T-cell (primary cell): ENCODE measurements around the gene MPL. TPM values are rescaled to one million over a fixed set of nuclear protein-coding genes. Genes with fewer than 3 reads are reported as not detected.

ENCODE experiments used
- ATAC-seq, 4 experiments: fragments of 200-7000 bp in 3 of 4; fragments of 150-1000 bp in 1 of 4; cut with Tn5 transposase; replicated peaks in 1 of 4; 1 replicate in 3 of 4; 2 replicates in 1 of 4; pipeline ENCODE4 v1.10.0; 2021; ENCODE audit warnings: moderate library complexity in 3 of 4, mild to moderate bottlenecking in 2 of 4, moderate number of reproducible peaks in 1 of 4
- CTCF ChIA-PET, 2 donors: fragments of 300-600 bp; sonication (Branson Sonifier 250); formaldehyde crosslinking; loops; one replicate each; lab custom pipeline; 2022; ENCODE audit warnings: antibody characterized with exemption in 2 of 2; lab: Charles Lee
- POLR2A ChIA-PET, 2 donors: fragments of 300-600 bp; sonication (Branson Sonifier 250); formaldehyde crosslinking; loops; one replicate each; lab custom pipeline; 2022; ENCODE audit warnings: antibody characterized with exemption in 2 of 2; lab: Charles Lee
- DNase-seq, 35 experiments: peaks; one replicate each; pipeline versions ENCODE4 v3.0.0 to v3.0.0-alpha.2; 2013 to 2023
- H3K27ac ChIP-seq: one replicate; pipeline ENCODE4 v1.5.1; 2013; ENCODE audit warnings: low read length
- H3K27me3 ChIP-seq, 2 experiments: replicated peaks in 1 of 2; 1 replicate in 1 of 2; 2 replicates in 1 of 2; pipeline versions ENCODE4 v1.6.1 to v1.7.0; 2013; ENCODE audit warnings: low read length in 1 of 2, mixed read lengths in 1 of 2; ENCODE audit not compliant: control insufficient read depth in 2 of 2, insufficient read depth in 2 of 2; ENCODE audit errors: extremely low read depth in 1 of 2
- H3K36me3 ChIP-seq, 2 donors: 1 replicate in 1 of 2; 2 replicates in 1 of 2; pipeline versions ENCODE4 v1.6.1 to v1.7.0; 2013; ENCODE audit warnings: low read length in 1 of 2; ENCODE audit not compliant: control insufficient read depth in 2 of 2, insufficient read depth in 1 of 2; ENCODE audit errors: extremely low read depth in 1 of 2
- H3K4me1 ChIP-seq, 2 experiments: 1 replicate in 1 of 2; 2 replicates in 1 of 2; pipeline versions ENCODE4 v1.6.1 to v1.7.0; 2013; ENCODE audit warnings: low read length in 2 of 2, mixed read lengths in 1 of 2; ENCODE audit not compliant: insufficient read depth in 2 of 2, control insufficient read depth in 1 of 2; ENCODE audit errors: extremely low read depth in 1 of 2
- H3K4me3 ChIP-seq, 2 donors: 1 replicate in 1 of 2; 2 replicates in 1 of 2; pipeline versions ENCODE4 v1.5.1 to v1.7.0; 2013; ENCODE audit warnings: mild to moderate bottlenecking in 2 of 2, low read length in 1 of 2, moderate library complexity in 1 of 2; ENCODE audit not compliant: control insufficient read depth in 1 of 2; ENCODE audit errors: extremely low read depth in 1 of 2
- H3K9me3 ChIP-seq: 2 replicates; pipeline ENCODE4 v1.7.0; 2013
- H3K27ac Mint-ChIP-seq, 2 donors: one replicate each; pipeline ENCODE4 v1.8.0; 2020 to 2021; ENCODE audit warnings: mild to moderate bottlenecking in 2 of 2, mixed read lengths in 2 of 2
- H3K27me3 Mint-ChIP-seq, 2 donors: one replicate each; pipeline ENCODE4 v1.8.0; 2021 to 2022; ENCODE audit warnings: mixed read lengths in 2 of 2
- H3K36me3 Mint-ChIP-seq: one replicate; pipeline ENCODE4 v1.8.0; 2021; ENCODE audit warnings: mixed read lengths
- H3K4me1 Mint-ChIP-seq, 3 donors: one replicate each; pipeline ENCODE4 v1.8.0; 2020 to 2022; ENCODE audit warnings: mixed read lengths in 3 of 3, mild to moderate bottlenecking in 1 of 3
- H3K4me3 Mint-ChIP-seq, 3 donors: one replicate each; pipeline ENCODE4 v1.8.0; 2020 to 2022; ENCODE audit warnings: mild to moderate bottlenecking in 3 of 3, mixed read lengths in 3 of 3, moderate library complexity in 3 of 3
- H3K9me3 Mint-ChIP-seq, 3 donors: one replicate each; pipeline ENCODE4 v1.8.0; 2020 to 2022; ENCODE audit warnings: mixed read lengths in 3 of 3
- WGBS: methylation state at CpG from one replicate; pipeline ENCODE4 v1.1.5; 2013; ENCODE audit warnings: missing lambda C conversion rate; ENCODE audit not compliant: insufficient coverage; 5-methylcytosine and 5-hydroxymethylcytosine counted together
- total RNA-seq, 35 experiments: library from RNA in 6 of 35; stranded (reverse) in 6 of 35; fragments of 120-200 nt in 1 of 35; gene quantifications; one replicate each; pipeline versions ENCODE4 v1.2.1 to v1.2.4 and lab custom pipeline; 2013 to 2026

The MPL gene
- total RNA-seq, 5 donors from 2014 or later (not counting 1 experiment from before 2014, with no cell fraction given), result 0.26 to 0.63 (median 0.61) TPM; not detected in 2

GRCh38 chr1:43315963-43316737 is 21.5 kb upstream of the MPL start:
- no peak for DNase-seq
- WGBS, result 83% methylated on average over 7 of the region's 10 CpGs
- Histone ChIP-seq H3K36me3 (no peaks in the 10 kb centered on the region), H3K9me3 (no peaks in the 10 kb centered on the region), H3K27me3 (peaks cover 0 to 5% of the 10 kb centered on the region in 2 experiments), H3K27ac (no peak overlapping the region), H3K4me3 (no peak overlapping the region), H3K4me1 (no peaks in the 10 kb centered on the region)
- Mint-ChIP-seq H3K27me3 (no peaks in the 10 kb centered on the region), H3K4me3 (no peak overlapping the region), H3K36me3 (no peaks in the 10 kb centered on the region), H3K4me1 (no peaks in the 10 kb centered on the region), H3K9me3 (no peaks in the 10 kb centered on the region), H3K27ac (no peak overlapping the region)
- ATAC-seq, result no peak
- ChIA-PET CTCF (interaction anchor here in 1 of 2 donors (0.6 kb wide), 1 partner anchor 1534 kb away, joined by 3 read pairs; no protein-coding TSS in a partner anchor), POLR2A (interaction anchor here in 1 of 2 donors (0.5 kb wide), 1 partner anchor 1540 kb away, joined by 15 read pairs; no protein-coding TSS in a partner anchor)

DNA sequence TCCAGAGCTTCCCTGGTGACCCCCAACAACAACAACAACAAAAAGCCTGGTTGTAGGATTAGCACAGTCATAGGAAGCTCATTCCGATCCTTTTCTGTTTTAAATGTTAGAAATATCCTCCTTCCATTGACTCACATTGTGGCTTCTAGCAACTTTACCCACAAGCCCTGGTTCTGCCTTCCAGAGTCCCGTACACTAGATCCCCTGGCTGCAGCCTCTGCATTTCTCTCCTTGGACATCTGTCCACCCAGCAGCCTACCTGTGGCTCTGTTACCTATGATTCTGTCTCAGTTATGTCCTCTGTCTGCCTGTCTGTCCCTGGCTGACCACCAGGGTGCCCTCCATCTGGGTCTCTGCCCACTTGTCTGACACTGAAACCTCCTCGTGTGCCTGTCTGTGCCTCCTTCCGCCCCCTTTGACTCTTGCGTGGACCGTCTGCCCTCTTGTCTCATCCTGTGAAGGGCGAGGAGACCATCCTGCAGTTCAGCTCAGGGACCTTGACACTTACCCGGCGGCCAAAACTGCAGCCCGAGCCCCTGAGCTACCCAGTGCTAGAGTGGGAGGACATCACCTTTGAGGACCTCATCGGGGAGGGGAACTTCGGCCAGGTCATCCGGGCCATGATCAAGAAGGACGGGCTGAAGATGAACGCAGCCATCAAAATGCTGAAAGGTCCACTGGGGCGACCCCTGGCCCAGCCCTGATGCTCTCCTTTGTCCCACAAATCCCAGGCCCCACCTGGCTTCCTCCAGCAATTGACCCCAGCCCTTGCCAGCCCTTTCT is 20.7 kb upstream of the MPL start:
- CTCF ChIA-PET, result interaction anchor here in 1 of 2 donors (0.6 kb wide), 1 partner anchor 1534 kb away, joined by 3 read pairs; no protein-coding TSS in a partner anchor
- ATAC-seq, result no peak
- no peaks in the 10 kb centered on the region for H3K36me3 Mint-ChIP-seq

DNA sequence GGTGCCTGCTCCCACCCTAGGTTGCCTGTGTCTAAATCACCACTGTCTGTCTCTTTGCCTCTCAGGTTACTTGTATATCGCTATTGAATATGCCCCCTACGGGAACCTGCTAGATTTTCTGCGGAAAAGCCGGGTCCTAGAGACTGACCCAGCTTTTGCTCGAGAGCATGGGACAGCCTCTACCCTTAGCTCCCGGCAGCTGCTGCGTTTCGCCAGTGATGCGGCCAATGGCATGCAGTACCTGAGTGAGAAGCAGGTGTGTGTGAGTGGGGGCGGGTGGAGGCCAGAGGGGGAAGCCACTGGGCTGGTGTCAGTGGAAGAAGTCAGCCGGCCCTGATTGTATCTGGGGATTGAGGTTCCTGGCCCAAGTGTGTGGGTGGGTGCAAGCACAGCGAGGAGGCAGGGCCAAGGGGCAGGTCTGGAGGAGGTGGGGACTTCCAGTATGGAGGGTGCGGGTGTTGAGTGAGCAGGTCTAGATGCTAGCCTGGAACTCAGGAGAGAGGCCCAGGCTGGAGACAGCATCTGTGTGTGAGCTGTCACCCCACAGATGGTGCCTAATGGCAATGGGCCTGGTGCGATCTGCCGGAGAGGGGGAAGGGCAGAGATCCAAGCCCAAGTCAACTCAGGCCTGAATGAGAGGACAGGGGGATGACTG is 19.7 kb upstream of the MPL start:
- H3K4me3 Mint-ChIP-seq, result no peak overlapping the region
- no peaks in the 10 kb centered on the region for H3K9me3 Mint-ChIP-seq
- no peaks in the 10 kb centered on the region for H3K4me1 ChIP-seq
- peaks cover 0 to 3% of the 10 kb centered on the region in 2 experiments for H3K27me3 ChIP-seq
- 81% methylated on average over 10 of the region's 15 CpGs for WGBS
- H3K36me3 Mint-ChIP-seq, result no peaks in the 10 kb centered on the region
- H3K27ac Mint-ChIP-seq, result no peak overlapping the region
- H3K4me3 ChIP-seq, result no peak overlapping the region
- no peaks in the 10 kb centered on the region for H3K36me3 ChIP-seq
- ChIA-PET CTCF (no interaction called here), POLR2A (no interaction called here)
- H3K9me3 ChIP-seq, result no peaks in the 10 kb centered on the region
- DNase-seq (no peak), ATAC-seq (no peak)
- no peak overlapping the region for H3K27ac ChIP-seq
- H3K27me3 Mint-ChIP-seq, result no peaks in the 10 kb centered on the region
- H3K4me1 Mint-ChIP-seq, result no peaks in the 10 kb centered on the region

More for the DNA sequence above, 20.7 kb upstream of the MPL start:
- no peaks in the 10 kb centered on the region for H3K9me3 Mint-ChIP-seq
- WGBS, result 87% methylated on average over 16 of the region's 16 CpGs
- Histone ChIP-seq H3K36me3 (no peaks in the 10 kb centered on the region), H3K27me3 (peaks cover 0 to 5% of the 10 kb centered on the region in 2 experiments), H3K27ac (no peak overlapping the region), H3K4me3 (no peak overlapping the region), H3K4me1 (no peaks in the 10 kb centered on the region), H3K9me3 (no peaks in the 10 kb centered on the region)
- POLR2A ChIA-PET, result no interaction called here
- no peak overlapping the region for H3K4me3 Mint-ChIP-seq
- no peaks in the 10 kb centered on the region for H3K4me1 Mint-ChIP-seq
- DNase-seq, result no peak
- no peaks in the 10 kb centered on the region for H3K27me3 Mint-ChIP-seq
- H3K27ac Mint-ChIP-seq, result no peak overlapping the region

- H3K4me3 Mint-ChIP-seq, result no peak overlapping the region
- no peaks in the 10 kb centered on the region for H3K36me3 Mint-ChIP-seq
- H3K9me3 Mint-ChIP-seq, result no peaks in the 10 kb centered on the region
- no peaks in the 10 kb centered on the region for H3K27me3 Mint-ChIP-seq
- no peaks in the 10 kb centered on the region for H3K4me1 Mint-ChIP-seq
- no peaks in the 10 kb centered on the region for H3K9me3 ChIP-seq
- H3K4me1 ChIP-seq, result no peaks in the 10 kb centered on the region
- ATAC-seq, result no peak
- WGBS, result 70% methylated on average over 2 of the region's 4 CpGs
- H3K4me3 ChIP-seq, result no peak overlapping the region
- H3K36me3 ChIP-seq, result no peaks in the 10 kb centered on the region
- DNase-seq, result no peak
- H3K27ac Mint-ChIP-seq, result no peak overlapping the region
- POLR2A ChIA-PET, result no interaction called here
- CTCF ChIA-PET, result no interaction called here
- peaks cover 0 to 3% of the 10 kb centered on the region in 2 experiments for H3K27me3 ChIP-seq
- H3K27ac ChIP-seq, result no peak overlapping the region
Observed at GRCh38 chr1:43318831-43319230, 18.8 kb upstream of the MPL start.

DNA sequence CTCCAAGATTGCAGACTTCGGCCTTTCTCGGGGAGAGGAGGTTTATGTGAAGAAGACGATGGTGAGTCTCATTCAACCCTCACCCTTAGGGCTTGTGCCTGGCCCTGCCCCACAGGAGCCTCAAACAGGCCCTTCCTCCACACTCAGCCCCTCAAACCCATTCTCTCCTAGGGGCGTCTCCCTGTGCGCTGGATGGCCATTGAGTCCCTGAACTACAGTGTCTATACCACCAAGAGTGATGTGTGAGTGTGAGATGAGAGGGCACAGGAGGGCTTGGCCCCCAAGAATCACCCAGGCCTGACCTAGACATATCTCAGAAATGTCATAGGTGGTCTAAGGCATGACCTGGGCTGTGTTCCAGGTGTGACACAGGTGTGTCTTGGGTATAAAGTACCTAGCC is 18.3 kb upstream of the MPL start:
- no peaks in the 10 kb centered on the region for H3K36me3 ChIP-seq

DNA sequence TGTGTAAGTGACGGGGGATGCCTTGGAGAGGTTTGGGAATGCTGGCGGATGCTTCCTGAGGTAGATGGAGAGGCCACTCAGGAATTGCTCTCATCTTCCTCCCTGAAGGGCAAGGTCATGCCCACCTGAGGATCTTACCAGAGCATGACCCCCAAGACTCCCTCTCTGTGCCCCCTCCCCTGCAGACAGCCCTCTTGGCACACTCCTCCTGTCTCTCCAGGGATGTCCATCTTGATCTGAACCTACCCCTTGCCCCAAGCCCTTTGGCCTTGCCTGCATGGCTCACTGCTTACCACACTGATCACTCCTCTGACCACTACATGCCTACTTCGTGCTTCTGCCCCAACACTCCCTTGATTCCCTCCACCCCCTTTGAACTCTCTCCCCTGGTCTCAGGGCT is 17.9 kb upstream of the MPL start:
- DNase-seq (no peak), ATAC-seq (no peak)
- peaks cover 3% of the 10 kb centered on the region for H3K36me3 Mint-ChIP-seq
- no peak overlapping the region for H3K27ac Mint-ChIP-seq
- peaks cover 0 to 9% (median 0%) of the 10 kb centered on the region in 3 donors for H3K4me1 Mint-ChIP-seq
- H3K4me3 Mint-ChIP-seq, result no peak overlapping the region
- CTCF ChIA-PET, result no interaction called here
- peaks cover 6 to 7% (median 7%) of the 10 kb centered on the region in 3 donors for H3K9me3 Mint-ChIP-seq
- POLR2A ChIA-PET, result no interaction called here
- peaks cover 0 to 3% of the 10 kb centered on the region in 2 experiments for H3K27me3 ChIP-seq
- no peaks in the 10 kb centered on the region for H3K27me3 Mint-ChIP-seq
- H3K4me3 ChIP-seq, result no peak overlapping the region
- H3K4me1 ChIP-seq, result no peaks in the 10 kb centered on the region
- no peaks in the 10 kb centered on the region for H3K36me3 ChIP-seq
- H3K9me3 ChIP-seq, result no peaks in the 10 kb centered on the region
- no CpG with 5 or more reads among the region's 3 CpGs for WGBS
- H3K27ac ChIP-seq, result no peak overlapping the region

More for the DNA sequence above, 18.3 kb upstream of the MPL start:
- CTCF ChIA-PET, result no interaction called here
- Histone ChIP-seq H3K4me3 (no peak overlapping the region), H3K27me3 (peaks cover 0 to 3% of the 10 kb centered on the region in 2 experiments), H3K9me3 (no peaks in the 10 kb centered on the region), H3K27ac (no peak overlapping the region), H3K4me1 (no peaks in the 10 kb centered on the region)
- Mint-ChIP-seq H3K27me3 (no peaks in the 10 kb centered on the region), H3K27ac (no peak overlapping the region), H3K4me3 (no peak overlapping the region), H3K36me3 (peaks cover 3% of the 10 kb centered on the region), H3K9me3 (peaks cover 1 to 3% (median 2%) of the 10 kb centered on the region in 3 donors), H3K4me1 (peaks cover 0 to 4% (median 0%) of the 10 kb centered on the region in 3 donors)
- ATAC-seq (no peak), DNase-seq (no peak)
- POLR2A ChIA-PET, result no interaction called here
- WGBS, result 100% methylated on average over 1 of the region's 5 CpGs
